GM23248 (cell line): ENCODE data around the gene AR. TPM values are rescaled to one million over a fixed set of nuclear protein-coding genes. Genes with fewer than 3 reads are reported as not detected.

ENCODE experiments used
- DNase-seq: peaks from one replicate; pipeline ENCODE4 v3.0.0-alpha.2; 2015
- H2AFZ ChIP-seq: fragments of 200-600 bp; sonication (generic); 2 replicates; pipeline ENCODE4 v1.6.1; 2016; ENCODE audit warnings: antibody characterized with exemption
- H3F3A ChIP-seq: fragments of 200-600 bp; sonication (generic); 2 replicates; pipeline ENCODE4 v1.6.1; 2016; ENCODE audit warnings: mild to moderate bottlenecking, antibody characterized with exemption, mixed run types; ENCODE audit not compliant: insufficient read depth
- H3K27ac ChIP-seq: fragments of 200-600 bp; sonication (generic); 2 replicates; pipeline ENCODE4 v1.5.1; 2016; ENCODE audit warnings: mild to moderate bottlenecking
- H3K27me3 ChIP-seq: fragments of 200-600 bp; sonication (generic); replicated peaks from 2 replicates; pipeline ENCODE4 v1.6.1; 2016; ENCODE audit warnings: mild to moderate bottlenecking; ENCODE audit not compliant: insufficient read depth
- H3K36me3 ChIP-seq: fragments of 200-600 bp; sonication (generic); 2 replicates; pipeline ENCODE4 v1.6.1; 2016; ENCODE audit warnings: low read depth, mild to moderate bottlenecking
- H3K4me1 ChIP-seq: fragments of 200-600 bp; sonication (generic); 2 replicates; pipeline ENCODE4 v1.6.1; 2016; ENCODE audit warnings: mild to moderate bottlenecking; ENCODE audit not compliant: insufficient read depth
- H3K4me2 ChIP-seq: fragments of 200-600 bp; sonication (generic); one replicate; pipeline ENCODE4 v1.6.1; 2016; ENCODE audit warnings: mild to moderate bottlenecking; ENCODE audit not compliant: unreplicated experiment
- H3K4me3 ChIP-seq: fragments of 200-600 bp; sonication (generic); 2 replicates; pipeline ENCODE4 v1.5.1; 2016; ENCODE audit warnings: mild to moderate bottlenecking
- H3K79me2 ChIP-seq: fragments of 200-600 bp; sonication (generic); 2 replicates; pipeline ENCODE4 v1.6.1; 2016; ENCODE audit warnings: mild to moderate bottlenecking; ENCODE audit not compliant: insufficient read depth
- H3K9ac ChIP-seq: fragments of 200-600 bp; sonication (generic); 2 replicates; pipeline ENCODE4 v1.6.1; 2016; ENCODE audit warnings: mild to moderate bottlenecking
- H3K9me2 ChIP-seq: fragments of 200-600 bp; sonication (generic); 2 replicates; pipeline ENCODE4 v1.6.1; 2016; ENCODE audit warnings: mixed run types, mild to moderate bottlenecking, moderate library complexity; ENCODE audit not compliant: insufficient read depth
- H3K9me3 ChIP-seq: fragments of 200-600 bp; sonication (generic); one replicate; pipeline ENCODE4 v1.6.1; 2017; ENCODE audit warnings: low read depth
- H4K20me1 ChIP-seq: fragments of 200-600 bp; sonication (generic); 2 replicates; pipeline ENCODE4 v1.6.0; 2016; ENCODE audit not compliant: insufficient read depth
- EZH2 ChIP-seq: fragments of 200-600 bp; sonication (generic); IDR thresholded peaks from 2 replicates; pipeline ENCODE4 v1.6.1; 2018; ENCODE audit warnings: antibody characterized with exemption, mild to moderate bottlenecking; ENCODE audit not compliant: insufficient read depth, poor library complexity, severe bottlenecking
- EZH2phosphoT487 ChIP-seq: fragments of 200-600 bp; sonication (generic); IDR thresholded peaks from 2 replicates; pipeline ENCODE4 v1.6.1; 2018; ENCODE audit warnings: antibody characterized with exemption, moderate library complexity, mild to moderate bottlenecking, low read depth; ENCODE audit not compliant: insufficient read depth
- WGBS, 2 experiments: methylation state at CpG; one replicate each; pipeline ENCODE4 v1.1.6; 2015 to 2017; ENCODE audit warnings: low lambda C conversion rate in 2 of 2, low coverage in 1 of 2; ENCODE audit errors: missing lambda C conversion rate in 2 of 2; 5-methylcytosine and 5-hydroxymethylcytosine counted together
- in situ Hi-C: fragments of 300-500 bp; cut with MboI; formaldehyde crosslinking; loops from 2 replicates; pipeline ENCODE4 v1.15.0; 2020
- polyA plus RNA-seq: library from polyadenylated mRNA; unstranded; fragments of >200 nt; fragmentation: Nextera tagmentation; extraction: Ambion mirVana; gene quantifications from 2 replicates; pipeline ENCODE4 v1.2.1, GENCODE V29; 2016
- total RNA-seq: library from RNA; depleted of rRNA; stranded (reverse); fragments of >200 nt; shearing (Covaris generic); gene quantifications from 2 replicates; pipeline ENCODE4 v1.2.3, GENCODE V29; 2014

Gene AR
- total and polyA plus RNA-seq, 2 experiments from 2014 or later: 1.2 to 4.8 TPM

GRCh38 chrX:67684136-67684535, 140.3 kb downstream of the AR start:
- Histone ChIP-seq H2AFZ (no peak overlapping the region), H3F3A (no peaks in the 10 kb centered on the region), H3K79me2 (no peaks in the 10 kb centered on the region), H3K4me3 (no peak overlapping the region), H3K9me3 (no peaks in the 10 kb centered on the region), H3K27ac (no peak overlapping the region), H3K4me2 (no peak overlapping the region), H3K4me1 (no peaks in the 10 kb centered on the region), H4K20me1 (no peaks in the 10 kb centered on the region), H3K27me3 (no peaks in the 10 kb centered on the region), H3K9ac (no peak overlapping the region), H3K9me2 (no peaks in the 10 kb centered on the region), H3K36me3 (no peaks in the 10 kb centered on the region)
- TF ChIP-seq EZH2: no peak
- no peak for TF ChIP-seq EZH2phosphoT487
- in situ Hi-C loops: no loop called here
- 82 to 83% methylated on average over 4 of the region's 4 CpGs for WGBS, 2 experiments
- no peak for DNase-seq

GRCh38 chrX:67692246-67692645, 148.4 kb downstream of the AR start:
- Histone ChIP-seq H3K79me2 (no peaks in the 10 kb centered on the region), H3K4me2 (peak overlapping the region; percentile 53), H3K27me3 (no peaks in the 10 kb centered on the region), H3K9me2 (no peaks in the 10 kb centered on the region), H2AFZ (no peak overlapping the region), H4K20me1 (no peaks in the 10 kb centered on the region), H3K9me3 (no peaks in the 10 kb centered on the region), H3K4me1 (peaks cover 27% of the 10 kb centered on the region), H3K9ac (no peak overlapping the region), H3K27ac (peak overlapping the region; percentile 49), H3K4me3 (no peak overlapping the region), H3F3A (peaks cover 11% of the 10 kb centered on the region), H3K36me3 (no peaks in the 10 kb centered on the region)
- TF ChIP-seq EZH2phosphoT487 (no peak), EZH2 (no peak)
- DNase-seq: peak; percentile 56
- in situ Hi-C loops: no loop called here

DNA sequence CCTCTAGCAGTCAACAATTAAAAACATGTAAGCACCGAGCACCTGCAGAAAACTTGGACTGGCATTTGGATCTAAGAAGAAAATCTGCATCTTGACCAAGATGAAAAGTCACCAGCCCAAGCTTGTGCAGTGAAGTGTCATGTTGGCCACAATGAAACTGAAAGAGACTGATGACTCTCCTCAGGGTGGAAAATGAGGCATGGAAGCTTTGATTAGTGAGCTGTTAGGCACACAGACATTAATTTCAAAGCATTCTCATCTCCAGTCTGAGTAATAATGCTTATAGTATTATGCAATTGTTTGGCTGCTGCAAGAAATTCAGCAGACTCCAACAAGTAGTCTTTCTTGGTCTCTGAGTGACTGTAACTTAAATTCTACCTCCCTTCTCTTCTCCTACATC, 150.1 kb downstream of the AR start:
- peak overlapping the region; percentile 35 for H3K4me2 ChIP-seq
- TF ChIP-seq EZH2: no peak
- no peak for TF ChIP-seq EZH2phosphoT487
- no peaks in the 10 kb centered on the region for H3K9me3 ChIP-seq
- peak overlapping the region; percentile 52 for H3K27ac ChIP-seq
- H3F3A ChIP-seq: peaks cover 11% of the 10 kb centered on the region
- H3K4me3 ChIP-seq: no peak overlapping the region
- no peaks in the 10 kb centered on the region for H3K36me3 ChIP-seq
- no peaks in the 10 kb centered on the region for H3K79me2 ChIP-seq
- H3K9me2 ChIP-seq: no peaks in the 10 kb centered on the region
- H4K20me1 ChIP-seq: no peaks in the 10 kb centered on the region
- no peak overlapping the region for H2AFZ ChIP-seq
- 10 to 21% methylated on average over 1 of the region's 1 CpG for WGBS, 2 experiments
- peaks cover 27% of the 10 kb centered on the region for H3K4me1 ChIP-seq
- in situ Hi-C loops: no loop called here
- DNase-seq: peak; percentile 69
- H3K27me3 ChIP-seq: no peaks in the 10 kb centered on the region
- no peak overlapping the region for H3K9ac ChIP-seq

- Histone ChIP-seq H3K79me2 (no peaks in the 10 kb centered on the region), H3K9ac (no peak overlapping the region), H4K20me1 (no peaks in the 10 kb centered on the region), H3K4me2 (no peak overlapping the region), H3K36me3 (no peaks in the 10 kb centered on the region), H3F3A (peaks cover 10% of the 10 kb centered on the region), H3K4me1 (peaks cover 20% of the 10 kb centered on the region), H3K9me3 (no peaks in the 10 kb centered on the region), H3K4me3 (no peak overlapping the region), H3K27me3 (no peaks in the 10 kb centered on the region), H3K9me2 (no peaks in the 10 kb centered on the region), H2AFZ (no peak overlapping the region), H3K27ac (no peak overlapping the region)
- DNase-seq: no peak
- in situ Hi-C loops: no loop called here
- no peak for TF ChIP-seq EZH2
- TF ChIP-seq EZH2phosphoT487: no peak
Measured at GRCh38 chrX:67697452-67697851, 153.6 kb downstream of the AR start.

GRCh38 chrX:67700602-67701001, 156.8 kb downstream of the AR start:
- Histone ChIP-seq H3K4me2 (no peak overlapping the region), H2AFZ (no peak overlapping the region), H3K27ac (no peak overlapping the region), H3K79me2 (no peaks in the 10 kb centered on the region), H3K4me1 (no peaks in the 10 kb centered on the region; the same call in 1 of the 2 replicates), H3F3A (no peaks in the 10 kb centered on the region), H3K9me3 (no peaks in the 10 kb centered on the region), H4K20me1 (no peaks in the 10 kb centered on the region), H3K36me3 (no peaks in the 10 kb centered on the region), H3K27me3 (no peaks in the 10 kb centered on the region), H3K4me3 (no peak overlapping the region), H3K9ac (no peak overlapping the region), H3K9me2 (no peaks in the 10 kb centered on the region)
- no peak for TF ChIP-seq EZH2phosphoT487
- TF ChIP-seq EZH2: no peak
- peak; percentile 33 for DNase-seq
- in situ Hi-C loops: no loop called here
- WGBS, 2 experiments: 26 to 40% methylated on average over 3 of the region's 3 CpGs
